Pons (tissue), 1 donor: ENCODE data around the gene GLUD1.
"Not testable (repeated sequence)": the region's sequence is repeated elsewhere in the genome, so short reads cannot be mapped to it uniquely, and the experiment has no call there.

Source experiments
- DNase-seq: peaks from one replicate; pipeline ENCODE4 v3.0.0-alpha.2; 2016; ENCODE audit warnings: low spot score

GLUD1 gene

GRCh38 chr10:87094373-87095235 lies at the start of gene GLUD1, which contains the start of gene SHLD2:
Gene GLUD1, minus strand, starts transcription at chr10:87094843. Its CDS starts 74 bp downstream, at chr10:87094769.
Gene SHLD2, plus strand, starts transcription at chr10:87095206. Its CDS starts 56,149 bp downstream, at chr10:87151355.
- peak; percentile 87 for DNase-seq

- not testable (repeated sequence) for DNase-seq
Observed at GRCh38 chr10:87143109-87143418, 48.4 kb upstream of the GLUD1 start.

- not testable (repeated sequence) for DNase-seq
Observed at GRCh38 chr10:87142230-87143108, 47.8 kb upstream of the GLUD1 start.

- DNase-seq, result not testable (repeated sequence)
Observed at GRCh38 chr10:87137478-87137877, 42.8 kb upstream of the GLUD1 start.

- DNase-seq, result not testable (repeated sequence)
Observed at GRCh38 chr10:87134440-87134839, 39.8 kb upstream of the GLUD1 start.

DNA sequence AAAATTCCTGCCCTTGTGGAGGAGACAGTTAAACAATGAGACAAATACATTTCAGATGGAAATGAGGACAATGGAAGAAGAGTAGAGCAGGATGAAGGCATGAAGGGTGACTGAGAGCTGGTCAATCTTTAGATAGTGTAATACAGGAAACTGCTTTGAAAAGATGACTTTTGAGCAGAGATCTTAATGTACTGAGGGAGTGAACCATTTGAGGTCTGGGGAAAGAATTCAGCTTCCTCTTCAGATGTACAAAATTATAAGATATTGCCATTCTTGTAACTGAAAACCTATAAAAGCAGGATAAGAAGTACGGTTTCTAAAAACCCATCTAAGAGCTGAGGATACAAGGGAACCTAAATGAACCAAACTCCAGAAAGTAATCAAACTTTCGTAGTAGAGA lies 39.3 kb upstream of the GLUD1 start:
- DNase-seq, result not testable (repeated sequence)

GRCh38 chr10:87132176-87132575 lies 37.5 kb upstream of the GLUD1 start:
- DNase-seq, result peak; percentile 1

GRCh38 chr10:87127607-87128156 lies 33.0 kb upstream of the GLUD1 start:
- DNase-seq, result not testable (repeated sequence)

DNA sequence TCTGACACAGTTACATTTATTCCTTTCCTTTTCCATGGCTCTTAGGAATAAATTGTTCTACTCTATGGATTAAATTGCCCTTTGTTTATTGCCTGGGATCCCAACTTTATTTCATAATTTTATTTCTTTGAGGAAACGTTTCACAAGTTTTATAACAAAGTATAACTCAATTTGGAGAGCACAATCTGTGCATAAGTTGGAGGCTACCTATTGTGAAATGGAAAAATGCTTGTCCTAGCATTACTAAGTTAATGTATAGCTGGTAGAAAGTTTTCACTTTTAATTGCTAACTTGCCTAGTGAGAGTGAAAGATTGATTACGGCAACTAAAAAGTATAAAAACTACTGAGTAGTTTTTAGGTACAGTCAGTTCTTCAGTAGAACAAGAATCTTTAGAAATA lies 32.4 kb upstream of the GLUD1 start:
- DNase-seq, result not testable (repeated sequence)

DNA sequence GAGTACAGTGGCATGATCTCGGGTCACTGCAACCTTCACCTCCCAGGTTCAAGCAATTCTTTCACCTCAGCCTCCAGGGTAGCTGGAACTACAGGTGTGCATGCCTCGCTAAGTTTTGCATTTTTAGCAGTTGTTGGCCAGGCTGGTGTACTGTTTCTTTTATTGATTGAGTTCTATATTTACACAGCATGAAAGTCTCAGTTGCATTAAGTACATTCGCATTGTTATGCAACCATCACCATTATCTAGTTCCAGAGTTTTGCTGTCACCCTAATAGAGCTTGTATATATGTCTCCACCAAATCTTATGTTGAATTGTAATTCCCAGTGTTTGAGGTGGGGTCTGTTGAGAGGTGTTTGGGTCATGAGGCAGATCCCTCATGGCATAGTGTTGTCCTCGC lies 28.7 kb upstream of the GLUD1 start:
- not testable (repeated sequence) for DNase-seq

GRCh38 chr10:87119029-87119428 lies 24.4 kb upstream of the GLUD1 start:
- not testable (repeated sequence) for DNase-seq

GRCh38 chr10:87118122-87118521 lies 23.5 kb upstream of the GLUD1 start:
- not testable (repeated sequence) for DNase-seq

DNA sequence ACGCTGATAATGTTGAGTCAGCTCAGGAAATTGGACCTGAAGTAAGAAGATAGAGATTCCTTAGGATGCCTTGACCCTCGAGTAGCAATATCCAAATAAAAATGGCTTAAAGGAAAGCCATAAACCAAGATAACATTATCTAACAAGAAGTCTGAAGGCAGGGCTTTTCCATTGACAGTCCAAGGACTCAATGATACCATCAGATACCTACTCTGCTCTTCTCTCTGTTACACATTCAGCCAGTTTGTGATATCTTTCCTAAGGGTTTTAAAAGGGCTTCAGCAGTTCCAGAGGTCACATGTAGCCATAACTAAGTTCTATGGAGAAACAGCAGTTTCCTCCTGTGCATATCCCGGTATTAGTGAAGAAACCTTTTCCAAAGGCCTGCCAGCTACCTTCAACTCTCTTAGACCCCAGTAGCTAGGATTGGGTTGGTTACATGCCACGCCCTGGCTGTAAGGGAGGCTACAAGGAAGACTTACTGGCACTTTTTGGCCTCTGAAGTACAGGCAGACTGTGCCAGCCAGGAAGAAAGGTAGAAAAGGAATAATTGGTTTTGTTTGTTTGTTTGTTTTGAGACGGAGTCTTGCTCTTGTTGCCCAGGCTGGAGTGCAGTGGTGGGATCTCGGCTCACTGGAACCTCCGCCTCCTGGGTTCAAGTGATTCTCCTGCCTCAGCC lies 10.9 kb upstream of the GLUD1 start:
- no peak for DNase-seq

DNA sequence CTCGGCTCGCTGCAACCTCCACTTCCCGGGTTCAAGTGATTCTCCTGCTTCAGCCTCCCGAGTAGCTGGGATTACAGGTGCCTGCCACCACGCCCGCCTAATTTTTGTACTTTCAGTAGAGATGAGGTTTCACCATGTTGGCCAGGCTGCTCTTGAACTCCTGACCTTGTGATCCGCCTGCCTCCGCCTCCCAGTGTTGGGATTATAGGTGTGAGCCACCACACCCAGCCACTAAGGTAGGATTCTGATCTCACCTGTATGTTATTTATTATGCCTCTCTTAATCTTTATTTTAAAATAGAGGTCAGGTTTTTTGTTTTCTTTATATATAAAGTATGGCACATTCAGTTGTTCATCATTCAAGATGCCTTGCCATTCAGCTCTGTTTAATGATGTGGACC lies 10.1 kb upstream of the GLUD1 start:
- not testable (repeated sequence) for DNase-seq

DNA sequence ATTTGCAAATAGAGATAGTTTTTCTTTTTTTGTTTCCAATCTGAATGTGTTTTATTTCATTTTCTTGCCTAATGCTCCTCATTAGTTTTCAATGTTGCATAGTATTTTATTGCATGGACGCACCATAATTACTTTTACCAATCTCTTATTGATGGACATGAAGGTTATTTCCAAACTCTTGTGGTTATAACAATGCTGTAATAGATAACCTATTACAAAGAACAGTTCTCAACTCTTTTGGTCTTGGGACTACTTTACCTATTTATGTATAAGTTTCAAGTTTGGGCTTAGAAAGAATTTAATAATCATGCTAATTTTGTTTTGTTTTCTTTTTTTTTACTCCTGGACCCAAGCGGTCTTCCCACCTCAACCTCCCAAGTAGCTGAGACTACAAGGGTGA lies 7.4 kb upstream of the GLUD1 start:
- no peak for DNase-seq

DNA sequence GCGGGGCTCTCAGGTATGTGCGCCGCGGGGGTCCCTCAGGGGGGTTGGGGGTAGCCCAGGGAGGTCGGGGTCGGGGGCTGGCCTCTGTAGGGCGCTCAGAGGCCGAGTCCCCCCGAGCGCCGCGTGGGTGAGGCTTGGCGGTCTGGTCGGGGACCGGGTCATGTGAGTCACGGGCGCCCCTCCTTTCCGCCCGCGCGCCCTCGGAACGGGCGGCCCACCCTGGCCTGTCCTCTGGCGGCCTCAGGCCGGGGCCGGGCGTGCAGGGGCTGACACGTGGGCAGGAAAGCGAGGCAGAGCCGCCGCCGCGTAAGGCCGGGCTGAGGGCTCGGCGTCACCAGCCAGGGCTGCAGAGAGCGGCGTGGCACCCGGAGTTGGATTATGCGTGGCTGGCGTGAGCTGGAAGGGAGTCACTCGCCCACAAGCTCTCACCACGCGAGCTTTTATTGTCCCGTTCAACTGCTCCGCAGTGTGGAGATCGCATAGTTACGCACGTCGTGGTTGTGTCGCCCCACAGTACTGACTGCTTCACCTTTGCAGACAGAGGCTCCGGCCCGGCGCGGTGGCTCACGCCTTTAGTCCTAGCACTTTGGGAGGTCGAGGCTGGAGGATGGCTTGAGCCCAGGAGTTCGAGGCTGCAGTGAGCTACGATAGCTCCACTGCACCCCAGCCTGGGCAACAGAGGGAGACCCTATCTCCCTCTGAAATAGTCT lies 748 bp upstream of the GLUD1 start:
- peak; percentile 65 for DNase-seq

- DNase-seq, result peak; percentile 56
Observed at GRCh38 chr10:87093632-87094372, 841 bp downstream of the GLUD1 start.

GRCh38 chr10:87092861-87093631 lies 1.6 kb downstream of the GLUD1 start:
- peak; percentile 49 for DNase-seq

GRCh38 chr10:87092376-87092860 lies 2.2 kb downstream of the GLUD1 start:
- DNase-seq, result peak; percentile 40

DNA sequence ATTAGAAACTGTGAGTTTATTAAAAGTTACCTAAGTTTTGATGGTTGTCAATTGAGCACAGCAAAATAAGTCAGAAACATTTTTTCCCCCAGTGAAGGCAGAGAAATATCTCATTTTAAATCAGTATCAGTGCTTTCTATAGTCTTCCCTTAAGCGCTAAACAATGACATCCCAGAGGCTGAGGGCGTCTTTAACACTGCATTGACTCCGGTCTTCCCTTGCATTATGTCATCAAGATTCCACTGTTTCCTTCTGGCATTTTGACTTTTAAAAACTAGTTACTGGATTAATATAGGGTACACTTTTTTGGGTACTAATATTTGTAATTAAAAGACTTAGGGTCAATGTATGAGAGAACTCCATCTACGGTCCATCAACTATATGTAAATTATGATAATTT lies 3.9 kb downstream of the GLUD1 start:
- DNase-seq, result no peak
